LNCaP clone FGC (cell line): Measurements from ENCODE around the gene ZNF248.

Experiments
- DNase-seq: peaks from one replicate; pipeline ENCODE4 v3.0.0-alpha.2; 2011; ENCODE audit warnings: low read depth
- H3K4me3 ChIP-seq: 2 replicates; pipeline ENCODE4 v1.5.1; 2011; ENCODE audit warnings: mild to moderate bottlenecking, low read depth, low read length, control low read depth
- CTCF ChIP-seq: IDR thresholded peaks from 2 replicates; pipeline ENCODE4 v1.5.1; 2012; ENCODE audit warnings: mild to moderate bottlenecking; ENCODE audit not compliant: control insufficient read depth, insufficient read depth; ENCODE audit errors: extremely low read depth

Gene ZNF248

GRCh38 chr10:37831495-37832333, 25.7 kb downstream of the ZNF248 start:
- no peak overlapping the region for H3K4me3 ChIP-seq
- DNase-seq, result no peak
- no peak for TF ChIP-seq CTCF

GRCh38 chr10:37826806-37827205, 30.6 kb downstream of the ZNF248 start:
- no peak overlapping the region for H3K4me3 ChIP-seq
- no peak for TF ChIP-seq CTCF
- no peak for DNase-seq

- no peak for TF ChIP-seq CTCF
- no peak for DNase-seq
- no peak overlapping the region for H3K4me3 ChIP-seq
Observed at GRCh38 chr10:37821237-37821636, 36.2 kb downstream of the ZNF248 start.

- H3K4me3 ChIP-seq, result no peak overlapping the region
- no peak for TF ChIP-seq CTCF
- DNase-seq, result no peak
Observed at GRCh38 chr10:37819797-37820196, 37.6 kb downstream of the ZNF248 start.

- H3K4me3 ChIP-seq, result no peak overlapping the region
- no peak for DNase-seq
- TF ChIP-seq CTCF, result no peak
Observed at GRCh38 chr10:37816290-37816689, 41.1 kb downstream of the ZNF248 start.

GRCh38 chr10:37813763-37814162, 43.6 kb downstream of the ZNF248 start:
- no peak overlapping the region for H3K4me3 ChIP-seq
- DNase-seq, result no peak
- TF ChIP-seq CTCF, result no peak

- no peak overlapping the region for H3K4me3 ChIP-seq
- DNase-seq, result no peak
- no peak for TF ChIP-seq CTCF
Observed at GRCh38 chr10:37812290-37812689, 45.1 kb downstream of the ZNF248 start.
